Left hindlimb (tissue), 1 donor: ENCODE measurements around the gene MCFD2.
"Not testable (repeated sequence)": the region's sequence is repeated elsewhere in the genome, so short reads cannot be mapped to it uniquely, and the experiment has no call there.

Experiments
- DNase-seq: peaks from one replicate; pipeline ENCODE4 v3.0.0-alpha.2; 2018

Gene MCFD2

GRCh38 chr2:46900381-46900780 lies 15.2 kb downstream of the MCFD2 start:
- no peak for DNase-seq

- no peak for DNase-seq
Observed at GRCh38 chr2:46899053-46899452, 16.6 kb downstream of the MCFD2 start.

- no peak for DNase-seq
Observed at GRCh38 chr2:46898024-46898423, 17.6 kb downstream of the MCFD2 start.

- no peak for DNase-seq
Observed at GRCh38 chr2:46893269-46893939, 22.2 kb downstream of the MCFD2 start.

- DNase-seq: no peak
Observed at GRCh38 chr2:46891956-46892553, 23.6 kb downstream of the MCFD2 start.

- no peak for DNase-seq
Observed at GRCh38 chr2:46888421-46888952, 27.1 kb downstream of the MCFD2 start.

GRCh38 chr2:46887028-46887885 lies 28.3 kb downstream of the MCFD2 start:
- no peak for DNase-seq

- no peak for DNase-seq
Observed at GRCh38 chr2:46886268-46887027, 29.2 kb downstream of the MCFD2 start.

GRCh38 chr2:46885376-46885775 lies 30.2 kb downstream of the MCFD2 start:
- DNase-seq: no peak

- no peak for DNase-seq
Observed at GRCh38 chr2:46879511-46879910, 36.1 kb downstream of the MCFD2 start.

- DNase-seq: peak; percentile 77
Observed at GRCh38 chr2:46878886-46879285, 36.7 kb downstream of the MCFD2 start.

- DNase-seq: no peak
Observed at GRCh38 chr2:46878240-46878877, 37.2 kb downstream of the MCFD2 start.

GRCh38 chr2:46877619-46878113 lies 37.9 kb downstream of the MCFD2 start:
- DNase-seq: no peak

- DNase-seq: no peak
Observed at GRCh38 chr2:46876741-46877384, 38.7 kb downstream of the MCFD2 start.

GRCh38 chr2:46875962-46876689 lies 39.5 kb downstream of the MCFD2 start:
- DNase-seq: not testable (repeated sequence)

GRCh38 chr2:46875226-46875899 lies 40.2 kb downstream of the MCFD2 start:
- DNase-seq: no peak

GRCh38 chr2:46874236-46874929 lies 41.2 kb downstream of the MCFD2 start:
- no peak for DNase-seq

GRCh38 chr2:46873604-46874068 lies 42.0 kb downstream of the MCFD2 start:
- DNase-seq: no peak

- DNase-seq: no peak
Observed at GRCh38 chr2:46872902-46873603, 42.6 kb downstream of the MCFD2 start.
